ENCODE results near the gene NEUROD2. TPM values are rescaled to one million over a fixed set of nuclear protein-coding genes. Genes with fewer than 3 reads are reported as not detected.

NEUROD2 gene
- total RNA-seq, 4 donors from 2014 or later = 0.17 to 0.25 TPM; not detected in 2

GRCh38 chr17:39629494-39629880 lies 21.8 kb upstream of the NEUROD2 start:
- no peak for DNase-seq (ENCODE audit: low spot score in 2 of 2)
- WGBS, 2 donors = 56 to 64% methylated on average over 3 of the region's 3 CpGs
- intact Hi-C loops (cut with DNase I; ENCODE audit: low total_unique reads) = no loop called here
- TF ChIP-seq CTCF (IDR thresholded peaks at IDR 0.05) (no peak), POLR2A (IDR thresholded peaks at IDR 0.05) (no peak)
- H3K4me3 ChIP-seq (ENCODE audit: low read depth, poor library complexity, severe bottlenecking) = no peak overlapping the region

GRCh38 chr17:39628655-39629493 lies 21.2 kb upstream of the NEUROD2 start:
- TF ChIP-seq POLR2A (IDR thresholded peaks at IDR 0.05) (no peak), CTCF (IDR thresholded peaks at IDR 0.05) (no peak)
- DNase-seq (ENCODE audit: low spot score in 2 of 2) = no peak
- intact Hi-C loops (cut with DNase I; ENCODE audit: low total_unique reads) = no loop called here
- WGBS, 2 donors = 43 to 58% methylated on average over 10 of the region's 10 CpGs
- H3K4me3 ChIP-seq (ENCODE audit: low read depth, poor library complexity, severe bottlenecking) = no peak overlapping the region

- no peak overlapping the region for H3K4me3 ChIP-seq (ENCODE audit: low read depth, poor library complexity, severe bottlenecking)
- no peak for TF ChIP-seq CTCF (IDR thresholded peaks at IDR 0.05)
- no peak for TF ChIP-seq POLR2A (IDR thresholded peaks at IDR 0.05)
- WGBS, 2 donors = 40 to 56% methylated on average over 9 to 10 of the region's 16 CpGs
- DNase-seq (ENCODE audit: low spot score in 2 of 2) = no peak
- intact Hi-C loops (cut with DNase I; ENCODE audit: low total_unique reads) = no loop called here
These were observed 20.2 kb upstream of the NEUROD2 start for GRCh38 chr17:39627712-39628516.

- intact Hi-C loops (cut with DNase I; ENCODE audit: low total_unique reads) = no loop called here
- no peak overlapping the region for H3K4me3 ChIP-seq (ENCODE audit: low read depth, poor library complexity, severe bottlenecking)
- no peak for DNase-seq (ENCODE audit: low spot score in 2 of 2)
- no peak for TF ChIP-seq POLR2A (IDR thresholded peaks at IDR 0.05)
- no peak for TF ChIP-seq CTCF (IDR thresholded peaks at IDR 0.05)
- WGBS, 2 donors = 1 to 6% methylated on average over 16 to 31 of the region's 72 CpGs
These were observed 19.5 kb upstream of the NEUROD2 start for GRCh38 chr17:39627047-39627711.

- intact Hi-C loops (cut with DNase I; ENCODE audit: low total_unique reads) = no loop called here
- DNase-seq (ENCODE audit: low spot score in 2 of 2) = no peak
- H3K4me3 ChIP-seq (ENCODE audit: low read depth, poor library complexity, severe bottlenecking) = no peak within 1 kb of the TSS
- TF ChIP-seq POLR2A (IDR thresholded peaks at IDR 0.05) = no peak
- TF ChIP-seq CTCF (IDR thresholded peaks at IDR 0.05) = no peak
- WGBS, 2 donors = 9 to 11% methylated on average over 29 of the region's 29 CpGs
These were observed 18.7 kb upstream of the NEUROD2 start, which contains the start of gene PPP1R1B for GRCh38 chr17:39626171-39627046. Gene PPP1R1B, plus strand, starts transcription at chr17:39626952. Its CDS starts 441 bp downstream, at chr17:39627393.
